Glutamatergic neuron (in vitro differentiated cells): ENCODE results near the gene KIAA0753. TPM values are rescaled to one million over a fixed set of nuclear protein-coding genes. Genes with fewer than 3 reads are reported as not detected.

Experiments
- DNase-seq: peaks from one replicate; pipeline ENCODE4 v3.0.0; 2022
- H3K27ac Mint-ChIP-seq: one replicate; pipeline ENCODE4 v1.8.0; 2020; ENCODE audit warnings: mild to moderate bottlenecking, mixed read lengths, inconsistent platforms; ENCODE audit not compliant: unreplicated experiment
- H3K27me3 Mint-ChIP-seq: one replicate; pipeline ENCODE4 v1.8.0; 2020; ENCODE audit warnings: mild to moderate bottlenecking, moderate library complexity, mixed read lengths, inconsistent platforms; ENCODE audit not compliant: unreplicated experiment
- H3K36me3 Mint-ChIP-seq: one replicate; pipeline ENCODE4 v1.8.0; 2020; ENCODE audit warnings: mild to moderate bottlenecking, mixed read lengths, inconsistent platforms; ENCODE audit not compliant: unreplicated experiment
- H3K4me1 Mint-ChIP-seq: one replicate; pipeline ENCODE4 v1.8.0; 2020; ENCODE audit warnings: mild to moderate bottlenecking, low read depth, mixed read lengths, inconsistent platforms; ENCODE audit not compliant: unreplicated experiment
- H3K4me3 Mint-ChIP-seq: one replicate; pipeline ENCODE4 v1.8.0; 2020; ENCODE audit warnings: mild to moderate bottlenecking, mixed read lengths, inconsistent platforms; ENCODE audit not compliant: unreplicated experiment
- H3K9me3 Mint-ChIP-seq: one replicate; pipeline ENCODE4 v1.8.0; 2020; ENCODE audit warnings: mild to moderate bottlenecking, moderate library complexity, mixed read lengths, inconsistent platforms; ENCODE audit not compliant: unreplicated experiment
- total RNA-seq: library from RNA; stranded (reverse); fragmentation: NEBNext Ultra II Directional; extraction: Animal tissue kit (Norgen Biotek cat#: 25700); gene quantifications from one replicate; pipeline ENCODE4 v1.2.1, GENCODE V29; 2021; ENCODE audit not compliant: unreplicated experiment
- TF ChIP-seq, protein P1 (sequence below): fragments of 200-600 bp; sonication (generic); IDR thresholded peaks from one replicate; pipeline ENCODE4 v1.5.0; 2021; ENCODE audit not compliant: partially characterized antibody, unreplicated experiment

The KIAA0753 gene
- total RNA-seq, 1 donor from 2014 or later: 25.6 TPM

- peaks cover 9% of the 10 kb centered on the region for H3K36me3 Mint-ChIP-seq
- no peak for DNase-seq
- no peak overlapping the region for H3K4me3 Mint-ChIP-seq
- TF ChIP-seq, protein P1, sequence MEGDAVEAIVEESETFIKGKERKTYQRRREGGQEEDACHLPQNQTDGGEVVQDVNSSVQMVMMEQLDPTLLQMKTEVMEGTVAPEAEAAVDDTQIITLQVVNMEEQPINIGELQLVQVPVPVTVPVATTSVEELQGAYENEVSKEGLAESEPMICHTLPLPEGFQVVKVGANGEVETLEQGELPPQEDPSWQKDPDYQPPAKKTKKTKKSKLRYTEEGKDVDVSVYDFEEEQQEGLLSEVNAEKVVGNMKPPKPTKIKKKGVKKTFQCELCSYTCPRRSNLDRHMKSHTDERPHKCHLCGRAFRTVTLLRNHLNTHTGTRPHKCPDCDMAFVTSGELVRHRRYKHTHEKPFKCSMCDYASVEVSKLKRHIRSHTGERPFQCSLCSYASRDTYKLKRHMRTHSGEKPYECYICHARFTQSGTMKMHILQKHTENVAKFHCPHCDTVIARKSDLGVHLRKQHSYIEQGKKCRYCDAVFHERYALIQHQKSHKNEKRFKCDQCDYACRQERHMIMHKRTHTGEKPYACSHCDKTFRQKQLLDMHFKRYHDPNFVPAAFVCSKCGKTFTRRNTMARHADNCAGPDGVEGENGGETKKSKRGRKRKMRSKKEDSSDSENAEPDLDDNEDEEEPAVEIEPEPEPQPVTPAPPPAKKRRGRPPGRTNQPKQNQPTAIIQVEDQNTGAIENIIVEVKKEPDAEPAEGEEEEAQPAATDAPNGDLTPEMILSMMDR: no peak
- no peaks in the 10 kb centered on the region for H3K9me3 Mint-ChIP-seq
- peaks cover 4% of the 10 kb centered on the region for H3K27me3 Mint-ChIP-seq
- H3K27ac Mint-ChIP-seq: no peak overlapping the region
- no peaks in the 10 kb centered on the region for H3K4me1 Mint-ChIP-seq
Observed at GRCh38 chr17:6633263-6633662, 7.2 kb downstream of the KIAA0753 start.

DNA sequence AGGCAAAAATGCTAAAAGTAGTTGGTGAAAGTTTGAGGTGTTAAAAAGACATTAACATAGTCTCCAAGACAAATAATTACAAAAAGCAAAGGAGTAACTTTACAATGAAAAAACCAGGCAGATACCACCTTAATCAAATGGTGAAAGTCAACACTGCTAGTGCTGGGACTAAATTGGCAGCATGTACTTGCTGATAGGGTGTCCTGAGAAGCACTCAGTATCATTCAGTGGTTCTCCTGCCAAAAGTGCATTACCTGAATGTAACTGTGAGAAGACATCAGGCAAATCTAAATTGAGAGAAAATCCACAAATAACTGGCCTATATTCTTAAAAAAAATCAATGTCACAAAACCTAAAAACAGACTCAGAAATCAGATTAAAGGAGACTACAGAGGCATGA, 8.0 kb downstream of the KIAA0753 start:
- H3K27me3 Mint-ChIP-seq: no peaks in the 10 kb centered on the region

DNA sequence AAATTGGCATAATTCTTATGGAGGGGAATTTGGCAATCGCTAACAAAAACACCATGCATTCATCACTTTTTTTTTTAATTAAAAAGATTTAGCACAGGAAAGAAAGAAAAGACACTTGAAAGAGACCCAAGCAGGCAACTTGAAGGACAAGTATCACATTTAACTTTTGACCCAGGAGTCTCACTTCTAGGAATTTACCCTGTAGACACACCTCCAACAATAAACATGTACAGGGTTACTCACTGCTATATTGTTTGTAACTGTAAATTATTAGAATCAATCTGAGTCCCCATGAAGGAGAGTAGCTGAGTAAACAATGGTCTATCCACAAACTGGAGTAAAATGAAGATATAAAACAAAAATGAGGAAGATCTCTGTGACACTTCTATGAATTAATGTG, 10.1 kb downstream of the KIAA0753 start:
- peaks cover 9% of the 10 kb centered on the region for H3K36me3 Mint-ChIP-seq
- no peak overlapping the region for H3K27ac Mint-ChIP-seq
- no peaks in the 10 kb centered on the region for H3K4me1 Mint-ChIP-seq
- TF ChIP-seq, protein P1: no peak
- DNase-seq: no peak
- H3K9me3 Mint-ChIP-seq: no peaks in the 10 kb centered on the region
- H3K4me3 Mint-ChIP-seq: no peak overlapping the region
- no peaks in the 10 kb centered on the region for H3K27me3 Mint-ChIP-seq

More for the DNA sequence above, 8.0 kb downstream of the KIAA0753 start:
- H3K4me3 Mint-ChIP-seq: no peak overlapping the region
- H3K27ac Mint-ChIP-seq: no peak overlapping the region
- no peaks in the 10 kb centered on the region for H3K4me1 Mint-ChIP-seq
- H3K36me3 Mint-ChIP-seq: peaks cover 9% of the 10 kb centered on the region
- no peak for DNase-seq
- H3K9me3 Mint-ChIP-seq: no peaks in the 10 kb centered on the region
- TF ChIP-seq, protein P1: no peak

- TF ChIP-seq, protein P1: no peak
- H3K27ac Mint-ChIP-seq: no peak overlapping the region
- no peaks in the 10 kb centered on the region for H3K4me1 Mint-ChIP-seq
- no peaks in the 10 kb centered on the region for H3K36me3 Mint-ChIP-seq
- H3K9me3 Mint-ChIP-seq: no peaks in the 10 kb centered on the region
- H3K4me3 Mint-ChIP-seq: no peak overlapping the region
- DNase-seq: no peak
- no peaks in the 10 kb centered on the region for H3K27me3 Mint-ChIP-seq
Observed at GRCh38 chr17:6627019-6627418, 13.5 kb downstream of the KIAA0753 start.

DNA sequence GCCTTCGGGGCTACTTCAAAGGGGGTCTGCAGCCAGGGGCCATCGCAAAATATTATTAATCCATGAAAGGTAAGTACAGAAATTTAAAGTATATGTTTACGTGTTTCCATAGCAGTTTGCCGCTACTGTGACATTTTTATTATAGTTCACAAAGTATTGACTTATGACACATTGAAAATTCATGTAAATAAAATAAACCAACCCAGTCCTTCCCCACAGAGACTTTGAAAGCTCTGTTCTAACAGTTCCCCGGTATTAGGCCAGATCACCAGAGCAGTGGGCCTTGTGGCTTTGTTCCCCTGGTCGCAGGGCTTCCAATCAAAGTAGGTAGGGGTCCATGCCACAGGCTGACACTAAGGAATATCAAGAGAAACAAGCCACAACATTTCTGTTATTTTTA, 13.9 kb downstream of the KIAA0753 start:
- Mint-ChIP-seq H3K4me1 (no peaks in the 10 kb centered on the region), H3K27me3 (no peaks in the 10 kb centered on the region), H3K4me3 (no peak overlapping the region), H3K36me3 (no peaks in the 10 kb centered on the region), H3K9me3 (no peaks in the 10 kb centered on the region), H3K27ac (no peak overlapping the region)
- no peak for DNase-seq
- TF ChIP-seq, protein P1: no peak
